K562 (cell line): ENCODE results near the gene DAPP1. TPM values are rescaled to one million over a fixed set of nuclear protein-coding genes. Genes with fewer than 3 reads are reported as not detected.

Experiments
- ATAC-seq: fragments of 200-7000 bp; cut with Tn5 transposase; 3 replicates; pipeline ENCODE4 v1.9.1; 2020; ENCODE audit warnings: moderate library complexity
- BruUV-seq: library from RNA; stranded (reverse); fragments of 400-500 nt; replicated peaks from 2 replicates; lab custom pipeline; 2021; lab: Mats Ljungman, UMichigan
- CTCF ChIA-PET: fragments of 300-600 bp; formaldehyde crosslinking; extraction: SDS; loops from one replicate; lab custom pipeline; 2021; ENCODE audit warnings: low intra/inter-chr PET ratio; lab: Yijun Ruan, JAX
- POLR2A ChIA-PET: fragments of 300-600, 350-650 bp; sonication (Branson Sonifier 250); formaldehyde crosslinking; extraction: SDS; loops from one replicate; lab custom pipeline; 2021; ENCODE audit warnings: antibody characterized with exemption, inconsistent platforms; lab: Yijun Ruan, JAX
- DNase-seq, 4 experiments: peaks; one replicate each; pipeline versions ENCODE4 v3.0.0 to v3.0.0-alpha.2; 2011 to 2018; ENCODE audit warnings: low spot score in 3 of 4, mixed read lengths in 3 of 4; ENCODE audit errors: extremely low read depth in 1 of 4
- FAIRE-seq: peaks from 2 replicates; lab custom pipeline; 2011; peaks lifted over from hg19 to GRCh38; lab: Jason Lieb, UNC
- H2AFZ ChIP-seq: 2 replicates; pipeline ENCODE4 v1.6.0; 2011; ENCODE audit warnings: low read depth, low read length, control low read depth, inconsistent platforms
- H3K27ac ChIP-seq: fragments of 200-600 bp; 3 replicates; pipeline ENCODE4 v1.8.0; 2011; ENCODE audit warnings: low read depth, mild to moderate bottlenecking, control low read depth, inconsistent platforms, low read length, moderate library complexity, mixed read lengths; ENCODE audit errors: extremely low read depth
- H3K27me3 ChIP-seq, 2 experiments: fragments of 300-600 bp in 1 of 2; 2 replicates in 1 of 2; 3 replicates in 1 of 2; pipeline versions ENCODE4 v1.6.0 to v1.8.0; 2011; ENCODE audit warnings: inconsistent platforms in 2 of 2, low read length in 2 of 2, mild to moderate bottlenecking in 1 of 2, mixed read lengths in 1 of 2, moderate library complexity in 1 of 2; ENCODE audit not compliant: control insufficient read depth in 2 of 2, insufficient read depth in 2 of 2
- H3K36me3 ChIP-seq: fragments of 300-600 bp; 3 replicates; pipeline ENCODE4 v1.8.0; 2011; ENCODE audit warnings: mild to moderate bottlenecking, low read length, inconsistent platforms; ENCODE audit not compliant: control insufficient read depth, insufficient read depth
- H3K4me1 ChIP-seq, 2 experiments: fragments of 200-600 bp in 1 of 2; replicated peaks in 1 of 2; 2 replicates in 1 of 2; 3 replicates in 1 of 2; pipeline versions ENCODE4 v1.5.1 to v1.8.0; 2011; ENCODE audit warnings: inconsistent platforms in 2 of 2, low read length in 2 of 2, mild to moderate bottlenecking in 1 of 2, mixed read lengths in 1 of 2, moderate library complexity in 1 of 2; ENCODE audit not compliant: control insufficient read depth in 2 of 2, insufficient read depth in 2 of 2
- H3K4me2 ChIP-seq: 2 replicates; pipeline ENCODE4 v1.6.1; 2011; ENCODE audit warnings: low read length, control low read depth, inconsistent platforms, mixed read lengths; ENCODE audit not compliant: insufficient read depth
- H3K4me3 ChIP-seq: fragments of 200-600 bp; sonication (generic), shearing (Covaris generic); 2 replicates; pipeline ENCODE4 v1.5.1; 2016; ENCODE audit warnings: control low read depth, inconsistent platforms
- H3K79me2 ChIP-seq: fragments of 200-600 bp; 3 replicates; pipeline ENCODE4 v1.8.0; 2011; ENCODE audit warnings: low read length, inconsistent platforms; ENCODE audit not compliant: control insufficient read depth, insufficient read depth
- H3K9ac ChIP-seq, 2 experiments: 2 replicates each; pipeline versions ENCODE4 v1.6.0 to v1.6.1; 2011; ENCODE audit warnings: low read depth in 2 of 2, low read length in 2 of 2, control low read depth in 1 of 2, inconsistent platforms in 1 of 2, mild to moderate bottlenecking in 1 of 2, mixed read lengths in 1 of 2; ENCODE audit not compliant: insufficient read depth in 1 of 2
- H3K9me1 ChIP-seq: one replicate; pipeline ENCODE4 v1.6.0; 2011; ENCODE audit warnings: inconsistent platforms, mild to moderate bottlenecking, low read length, moderate library complexity; ENCODE audit not compliant: control insufficient read depth, insufficient read depth
- H3K9me3 ChIP-seq: replicated peaks from 2 replicates; pipeline ENCODE4 v1.5.1; 2011; ENCODE audit warnings: low read depth, low read length, inconsistent platforms; ENCODE audit not compliant: control insufficient read depth, insufficient read depth
- H4K20me1 ChIP-seq: replicated peaks from 2 replicates; pipeline ENCODE4 v1.6.1; 2011; ENCODE audit warnings: low read length, inconsistent platforms, mixed read lengths; ENCODE audit not compliant: control insufficient read depth, insufficient read depth
- BDP1 ChIP-seq: IDR thresholded peaks from 3 replicates; pipeline ENCODE4 v1.6.1; 2011; ENCODE audit not compliant: insufficient read length, insufficient read depth
- CBFA2T2 ChIP-seq: fragments of 450-650 bp; conservative IDR thresholded peaks from 2 replicates; pipeline ENCODE4 v1.6.1; 2017; ENCODE audit warnings: mild to moderate bottlenecking
- CBX8 ChIP-seq: fragments of 200-600 bp; sonication (generic); IDR thresholded peaks from 2 replicates; pipeline ENCODE4 v1.6.1; 2012; ENCODE audit warnings: borderline replicate concordance, mixed run types, low read depth, mild to moderate bottlenecking, moderate library complexity, mixed read lengths, low read length, control low read depth, inconsistent platforms; ENCODE audit not compliant: poor library complexity, severe bottlenecking; ENCODE audit errors: extremely low read depth
- CC2D1A ChIP-seq: fragments of 450-650 bp; IDR thresholded peaks from 2 replicates; pipeline ENCODE4 v1.6.1; 2017; ENCODE audit warnings: mild to moderate bottlenecking
- DDX20 ChIP-seq: fragments of 450-650 bp; IDR thresholded peaks from 2 replicates; pipeline ENCODE4 v1.6.1; 2016; ENCODE audit warnings: missing genetic modification characterization, low read depth, mild to moderate bottlenecking, missing compliant biosample characterization, moderate library complexity
- MECOM ChIP-seq: fragments of 250-450 bp; sonication (Bioruptor Pico); IDR thresholded peaks from 2 replicates; pipeline ENCODE4 v1.8.0; 2022; ENCODE audit warnings: inconsistent platforms
- MEF2A ChIP-seq: IDR thresholded peaks from 2 replicates; pipeline ENCODE4 v1.6.1; 2011; ENCODE audit warnings: low read depth, mild to moderate bottlenecking, low read length, moderate library complexity; ENCODE audit not compliant: control insufficient read depth
- MEIS2 ChIP-seq: fragments of 450-650 bp; IDR thresholded peaks from 2 replicates; pipeline ENCODE4 v1.6.1; 2014; ENCODE audit warnings: mild to moderate bottlenecking; ENCODE audit not compliant: partially characterized antibody
- MYC ChIP-seq, 2 experiments: fragments of 250-450 bp in 1 of 2; sonication (Bioruptor Pico) in 1 of 2; IDR thresholded peaks; 2 replicates each; pipeline versions ENCODE4 v1.5.1 to v1.6.1; 2012 to 2021; ENCODE audit warnings: low read depth in 2 of 2, borderline replicate concordance in 1 of 2, improper control_type of control experiment in 1 of 2, low read length in 1 of 2, mild to moderate bottlenecking in 1 of 2, moderate library complexity in 1 of 2
- NR3C1 ChIP-seq: sonication (generic); formaldehyde crosslinking; IDR thresholded peaks from 2 replicates; pipeline ENCODE4 v1.8.1; 2022; ENCODE audit warnings: missing genetic modification reagents
- NR4A1 ChIP-seq, 2 experiments: fragments of 250-450 bp in 1 of 2; fragments of 450-650 bp in 1 of 2; sonication (Bioruptor Pico) in 1 of 2; IDR thresholded peaks; 2 replicates each; pipeline versions ENCODE4 v1.4.0 to v1.6.1; 2016 to 2020; ENCODE audit warnings: mild to moderate bottlenecking in 2 of 2, missing compliant biosample characterization in 1 of 2, missing genetic modification characterization in 1 of 2, moderate library complexity in 1 of 2
- RFX1 ChIP-seq: fragments of 450-650 bp; IDR thresholded peaks from 2 replicates; pipeline ENCODE4 v1.6.1; 2016; ENCODE audit warnings: mild to moderate bottlenecking, moderate library complexity
- SETDB1 ChIP-seq: IDR thresholded peaks from one replicate; pipeline ENCODE4 v1.6.1; 2012; ENCODE audit warnings: low read length, control low read depth, inconsistent platforms
- WGBS: fragments of 100-300 bp; shearing (Covaris generic); methylation state at CpG from one replicate; pipeline ENCODE4 v1.1.6; 2016; ENCODE audit warnings: low coverage, mixed read lengths; ENCODE audit not compliant: insufficient coverage; ENCODE audit errors: missing lambda C conversion rate; 5-methylcytosine and 5-hydroxymethylcytosine counted together
- in situ Hi-C: fragments of 300-500 bp; cut with MboI; formaldehyde crosslinking; loops from 4 replicates; pipeline ENCODE4 v1.15.0; 2018; ENCODE audit warnings: inconsistent platforms, mixed read lengths
- intact Hi-C: fragments of 100-400 bp; cut with micrococcal nuclease; formaldehyde crosslinking; loops from 2 replicates; pipeline ENCODE4 v1.14.2; 2022
- polyA plus RNA-seq, 8 experiments: library from polyadenylated mRNA; depleted of rRNA in 4 of 8; stranded (reverse) in 5 of 8; unstranded in 3 of 8; fragments of >200 nt; fragmentation: Nextera tagmentation in 2 of 8; fragmentation: Illumina TruSeq in 1 of 8; extraction: Ambion mirVana in 2 of 8; extraction: Trizol in 1 of 8; gene quantifications; 2 replicates each; pipeline versions ENCODE4 v1.2.1 to v1.2.3, GENCODE V29; 2011 to 2014; ENCODE audit warnings: inconsistent platforms in 1 of 8, missing spikeins in 1 of 8
- total RNA-seq, 7 experiments: library from RNA; depleted of rRNA in 6 of 7; stranded (reverse); fragments of >200 nt in 6 of 7; fragmentation: Illumina TruSeq in 2 of 7; extraction: Trizol in 2 of 7; gene quantifications; 2 replicates each; pipeline versions ENCODE4 v1.2.1 to v1.2.3, GENCODE V29; 2011 to 2021; ENCODE audit warnings: low replicate concordance in 1 of 7
- TF ChIP-seq, protein P1 (sequence below): fragments of 250-450 bp; sonication (Bioruptor Pico); IDR thresholded peaks from 2 replicates; pipeline ENCODE4 v1.4.0; 2020; ENCODE audit warnings: mild to moderate bottlenecking, moderate library complexity

DAPP1 gene
- total and polyA plus RNA-seq, 9 of the 15 experiments (the other 6 are each of a cell fraction or from before 2014, with no cell fraction given), result 1.9 to 7.2 (median 3.6) TPM

DNA sequence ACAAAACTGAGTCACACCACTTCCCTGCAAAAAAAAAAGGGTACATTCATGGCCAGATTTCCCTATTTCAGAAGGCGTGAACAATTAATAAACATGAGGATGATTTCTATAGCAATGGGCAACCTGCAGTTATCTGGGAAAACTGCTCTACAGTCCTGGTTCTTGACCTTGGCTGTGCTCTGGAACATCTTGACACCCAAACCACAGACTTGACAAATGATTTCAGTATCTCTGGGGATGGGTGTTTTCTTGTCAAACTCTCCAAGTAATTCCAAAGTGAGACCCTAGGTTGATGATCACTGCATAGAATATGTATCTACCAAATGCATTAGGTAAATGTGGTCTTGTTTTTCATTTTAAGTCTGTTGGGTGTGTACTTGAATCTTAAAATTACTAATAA, 2.0 kb downstream of the DAPP1 start:
- in situ Hi-C loops (no loop called here), intact Hi-C loops (no loop called here)
- Histone ChIP-seq H3K27ac (no peak overlapping the region), H3K4me2 (no peak overlapping the region), H3K27me3 (no peaks in the 10 kb centered on the region), H3K9me1 (no peaks in the 10 kb centered on the region), H2AFZ (no peak overlapping the region), H3K36me3 (no peaks in the 10 kb centered on the region), H4K20me1 (no peaks in the 10 kb centered on the region), H3K79me2 (no peaks in the 10 kb centered on the region), H3K4me1 (peaks cover 6 to 29% of the 10 kb centered on the region in 2 experiments; a peak in 3 of 5 replicates), H3K4me3 (no peak overlapping the region), H3K9me3 (peaks cover 10% of the 10 kb centered on the region; the same call in 1 of the 2 replicates), H3K9ac (no peak overlapping the region)
- no peak for ATAC-seq
- peak; percentile 46 for FAIRE-seq
- POLR2A ChIA-PET, result interaction anchor here (2.6 kb wide), 1 partner anchor 130 kb away, joined by 9 read pairs; no protein-coding TSS in a partner anchor
- DNase-seq, result no peak
- no peak for TF ChIP-seq MYC (IDR thresholded peaks at IDR 0.05; ENCODE audit: low read depth, low read length)
- no peak for TF ChIP-seq MYC (CRISPR knock-in tag; IDR thresholded peaks at IDR 0.05; ENCODE audit: borderline replicate concordance, low read depth)
- TF ChIP-seq MEIS2, result peak; percentile 55
- TF ChIP-seq MECOM (CRISPR knock-in tag), result peak; percentile 63
- CTCF ChIA-PET, result no interaction called here
- WGBS, result 25% methylated on average over 1 of the region's 1 CpG
- BruUV-seq, result no TSS peak

DNA sequence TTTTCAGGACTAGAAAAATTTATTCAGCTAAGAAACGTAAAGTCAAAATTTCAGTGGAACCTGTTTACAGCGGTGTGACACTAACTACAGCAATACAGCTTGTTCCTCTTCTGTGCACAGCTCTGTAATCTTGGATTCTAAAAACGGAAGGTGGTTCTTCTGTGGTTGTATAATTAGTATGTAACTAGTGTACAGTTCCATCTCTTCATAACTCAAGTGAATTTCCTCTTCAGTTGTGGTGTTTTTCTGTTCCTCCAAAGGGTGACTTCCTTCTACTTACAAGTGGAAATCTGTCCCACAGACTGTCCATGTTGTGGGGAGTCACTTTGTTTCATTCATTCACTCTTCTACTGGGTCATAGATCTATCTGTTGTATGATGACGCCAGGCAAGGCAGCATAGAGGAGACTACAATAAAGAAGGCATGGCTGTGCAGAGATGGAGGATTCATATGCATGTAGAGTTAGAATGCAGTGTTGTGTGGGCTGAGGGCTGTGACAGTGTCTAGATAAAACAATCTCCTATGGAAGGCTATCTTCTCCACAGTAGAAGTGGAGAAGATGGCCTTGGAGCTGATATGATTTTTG, 5.4 kb downstream of the DAPP1 start:
- no peaks in the 10 kb centered on the region for H4K20me1 ChIP-seq
- H3K4me3 ChIP-seq, result no peak overlapping the region
- H3K9me1 ChIP-seq, result no peaks in the 10 kb centered on the region
- H3K9ac ChIP-seq, result no peak overlapping the region
- ChIA-PET POLR2A (interaction anchor here (0.7 to 1.0 kb wide), 2 partner anchors 10 to 127 kb away, joined by 3 read pairs; no protein-coding TSS in a partner anchor), CTCF (no interaction called here)
- no peak for DNase-seq
- no peaks in the 10 kb centered on the region for H3K27me3 ChIP-seq
- H3K4me1 ChIP-seq, result peaks cover 0 to 16% of the 10 kb centered on the region in 2 experiments; a peak in 3 of 5 replicates
- no peaks in the 10 kb centered on the region for H3K79me2 ChIP-seq
- intact Hi-C loops (no loop called here), in situ Hi-C loops (no loop called here)
- H3K4me2 ChIP-seq, result no peak overlapping the region
- no TSS peak for BruUV-seq
- 29% methylated on average over 4 of the region's 4 CpGs for WGBS
- no peak overlapping the region for H3K27ac ChIP-seq
- H2AFZ ChIP-seq, result peak overlapping the region; percentile 58
- FAIRE-seq, result no peak
- peaks cover 10% of the 10 kb centered on the region; the same call in 1 of the 2 replicates for H3K9me3 ChIP-seq
- no peaks in the 10 kb centered on the region for H3K36me3 ChIP-seq
- peak; percentile 28 for ATAC-seq
- no peak for TF ChIP-seq NR3C1 (CRISPR knock-in tag)
- no peak for TF ChIP-seq RFX1
- no peak for TF ChIP-seq CC2D1A
- no peak for TF ChIP-seq MEF2A
- TF ChIP-seq SETDB1, result no peak
- TF ChIP-seq BDP1, result no peak
- TF ChIP-seq CBX8, result no peak
- TF ChIP-seq DDX20 (tag), result no peak
- no peak for TF ChIP-seq NR4A1 (CRISPR knock-in tag; IDR thresholded peaks at IDR 0.05)
- TF ChIP-seq NR4A1 (tag; IDR thresholded peaks at IDR 0.05), result no peak
- TF ChIP-seq, protein P1, sequence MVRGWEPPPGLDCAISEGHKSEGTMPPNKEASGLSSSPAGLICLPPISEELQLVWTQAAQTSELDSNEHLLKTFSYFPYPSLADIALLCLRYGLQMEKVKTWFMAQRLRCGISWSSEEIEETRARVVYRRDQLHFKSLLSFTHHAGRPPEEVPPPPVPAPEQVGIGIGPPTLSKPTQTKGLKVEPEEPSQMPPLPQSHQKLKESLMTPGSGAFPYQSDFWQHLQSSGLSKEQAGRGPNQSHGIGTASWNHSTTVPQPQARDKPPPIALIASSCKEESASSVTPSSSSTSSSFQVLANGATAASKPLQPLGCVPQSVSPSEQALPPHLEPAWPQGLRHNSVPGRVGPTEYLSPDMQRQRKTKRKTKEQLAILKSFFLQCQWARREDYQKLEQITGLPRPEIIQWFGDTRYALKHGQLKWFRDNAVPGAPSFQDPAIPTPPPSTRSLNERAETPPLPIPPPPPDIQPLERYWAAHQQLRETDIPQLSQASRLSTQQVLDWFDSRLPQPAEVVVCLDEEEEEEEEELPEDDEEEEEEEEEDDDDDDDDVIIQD (CRISPR knock-in tag), result no peak
- TF ChIP-seq CBFA2T2, result no peak
